HG03095 (cell line): ENCODE data around the gene FAM162B.
"Not testable (repeated sequence)": the region's sequence is repeated elsewhere in the genome, so short reads cannot be mapped to it uniquely, and the experiment has no call there.

Experiments
- ATAC-seq: cut with Tn5 transposase; IDR thresholded peaks from one replicate; pipeline ENCODE4 v1.9.1; 2021; ENCODE audit warnings: moderate library complexity; ENCODE audit not compliant: unreplicated experiment

The FAM162B gene

GRCh38 chr6:116764961-116765841 is at the start of gene FAM162B:
FAM162B (minus strand) TSS chr6:116765719; CDS start chr6:116765576, 143 bp downstream.
- no peak for ATAC-seq

DNA sequence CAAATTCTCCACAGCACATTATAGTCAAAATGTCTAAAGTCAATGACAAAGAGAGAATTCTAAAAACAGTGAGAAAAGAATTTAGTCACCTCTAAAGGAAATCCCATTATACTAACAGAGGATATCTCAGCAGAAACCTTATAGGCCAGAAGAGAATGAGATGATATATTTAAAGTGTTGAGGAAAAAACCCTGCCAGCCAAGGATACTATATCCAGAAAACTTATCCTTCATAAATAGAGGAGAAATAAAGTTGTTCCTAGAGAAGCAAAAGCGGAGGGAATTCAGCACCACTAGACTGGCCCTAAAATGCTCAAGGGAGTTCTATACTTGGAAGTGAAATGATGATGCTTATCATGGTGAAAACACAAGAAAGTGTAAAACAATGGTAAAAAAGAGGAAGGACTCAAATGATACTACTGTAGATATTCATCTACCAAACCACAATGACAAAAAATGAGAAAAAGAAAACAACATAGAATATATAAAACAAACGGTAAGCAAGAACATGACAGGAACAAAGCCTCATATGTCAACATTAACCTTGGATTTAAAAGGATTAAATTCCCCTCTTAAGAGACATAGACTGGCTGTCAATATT is 46.6 kb upstream of the FAM162B start:
- ATAC-seq, result no peak

- no peak for ATAC-seq
These were observed 36.5 kb upstream of the FAM162B start for GRCh38 chr6:116801971-116802370.

DNA sequence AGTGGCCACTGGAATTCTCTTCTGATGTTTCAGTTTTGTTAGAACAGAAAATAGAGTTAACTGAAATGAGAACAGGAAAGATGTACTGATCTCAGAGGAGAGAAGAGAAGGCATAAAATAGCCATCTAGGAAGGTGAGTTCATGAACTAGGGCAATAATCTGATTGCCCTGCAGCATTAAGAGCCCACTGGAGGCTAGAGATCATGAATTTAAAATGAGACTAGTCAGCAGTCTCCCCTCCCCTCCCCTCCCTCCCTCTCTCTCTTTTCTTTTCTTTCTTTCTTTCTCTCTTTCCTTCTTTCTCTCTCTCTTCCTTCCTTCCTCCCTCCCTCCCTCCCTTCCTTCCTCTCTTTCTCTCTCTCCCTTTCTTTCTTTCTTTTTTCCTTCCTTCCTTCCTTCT is 34.4 kb upstream of the FAM162B start:
- ATAC-seq, result no peak

DNA sequence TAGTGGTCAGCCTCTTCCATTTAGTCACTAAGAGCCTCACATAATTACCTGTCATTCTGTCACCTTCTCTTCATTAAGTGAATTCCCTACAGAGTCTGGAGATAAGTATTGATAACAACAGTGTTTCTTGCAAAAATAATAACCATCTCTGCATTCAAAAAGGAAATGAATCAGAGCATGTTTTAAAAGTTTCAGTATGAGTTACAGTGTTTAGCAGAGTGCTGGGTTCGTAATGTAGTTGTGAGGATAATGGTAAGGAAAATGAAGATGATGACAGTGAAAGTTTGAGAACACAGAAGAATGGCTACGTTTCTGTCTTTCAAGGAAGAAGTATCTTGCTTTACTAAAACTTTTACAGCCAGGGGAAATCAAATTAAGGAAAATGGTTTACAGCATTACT is 32.1 kb upstream of the FAM162B start:
- ATAC-seq, result no peak

DNA sequence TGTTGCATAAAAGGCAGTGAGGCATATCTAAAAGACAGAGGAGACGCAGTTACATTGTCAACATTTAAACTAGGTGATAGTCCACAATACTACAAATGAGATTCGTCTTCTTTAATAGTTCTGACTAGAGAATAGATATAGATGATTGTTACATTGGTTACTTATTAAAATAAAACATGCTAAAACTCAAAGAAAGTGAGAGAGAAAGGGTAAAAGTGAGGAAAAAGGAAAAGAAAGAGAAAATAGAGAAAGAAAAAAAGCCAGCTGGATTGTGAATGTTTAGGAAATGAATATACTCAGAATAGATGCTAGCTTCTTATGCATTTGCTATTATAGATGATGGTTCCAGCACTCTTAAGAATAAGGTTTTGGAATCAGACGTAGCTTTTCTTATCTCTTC is 27.7 kb upstream of the FAM162B start:
- ATAC-seq, result no peak

- no peak for ATAC-seq
These were observed 18.3 kb upstream of the FAM162B start for GRCh38 chr6:116783852-116784251.

- no peak for ATAC-seq
These were observed 14.2 kb upstream of the FAM162B start for GRCh38 chr6:116779573-116780164.

DNA sequence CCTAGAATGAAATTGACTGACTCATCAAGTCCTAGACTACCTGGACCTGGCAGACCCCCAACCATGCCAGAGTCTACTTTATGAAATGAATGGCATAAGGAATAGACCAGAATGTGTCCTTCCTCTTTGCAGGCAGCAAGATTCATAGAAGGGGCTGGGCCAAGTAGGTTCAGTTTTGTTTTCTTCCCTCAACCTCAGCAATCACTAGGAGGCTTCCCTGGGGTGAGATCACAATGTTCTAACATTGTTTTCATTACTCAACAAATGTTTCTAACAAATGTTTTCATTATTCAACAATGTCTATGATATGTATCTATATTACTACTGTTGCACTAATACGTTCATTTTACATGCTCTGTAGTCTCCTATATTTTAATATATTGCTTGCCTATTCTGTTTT is 8.4 kb upstream of the FAM162B start:
- no peak for ATAC-seq

GRCh38 chr6:116772450-116772849 is 6.9 kb upstream of the FAM162B start:
- ATAC-seq, result no peak

DNA sequence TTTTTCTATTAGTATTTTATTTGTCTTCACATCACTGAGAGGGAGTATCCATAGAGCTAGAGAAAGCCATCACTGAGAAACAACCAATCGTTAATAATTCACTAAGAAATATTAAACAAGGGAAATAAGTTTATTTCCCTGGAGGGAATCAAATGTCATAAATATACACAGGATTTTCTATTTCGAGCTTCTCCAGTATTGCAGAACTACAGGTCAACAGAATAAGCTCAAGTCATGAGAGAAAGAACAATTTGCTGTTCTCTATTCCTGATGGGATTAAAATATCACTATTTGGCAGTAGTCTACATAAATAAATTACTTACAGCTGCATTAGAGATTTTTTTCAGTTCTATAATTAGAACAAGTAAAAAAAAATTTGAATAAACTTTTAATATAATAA is 2.2 kb upstream of the FAM162B start:
- no peak for ATAC-seq

DNA sequence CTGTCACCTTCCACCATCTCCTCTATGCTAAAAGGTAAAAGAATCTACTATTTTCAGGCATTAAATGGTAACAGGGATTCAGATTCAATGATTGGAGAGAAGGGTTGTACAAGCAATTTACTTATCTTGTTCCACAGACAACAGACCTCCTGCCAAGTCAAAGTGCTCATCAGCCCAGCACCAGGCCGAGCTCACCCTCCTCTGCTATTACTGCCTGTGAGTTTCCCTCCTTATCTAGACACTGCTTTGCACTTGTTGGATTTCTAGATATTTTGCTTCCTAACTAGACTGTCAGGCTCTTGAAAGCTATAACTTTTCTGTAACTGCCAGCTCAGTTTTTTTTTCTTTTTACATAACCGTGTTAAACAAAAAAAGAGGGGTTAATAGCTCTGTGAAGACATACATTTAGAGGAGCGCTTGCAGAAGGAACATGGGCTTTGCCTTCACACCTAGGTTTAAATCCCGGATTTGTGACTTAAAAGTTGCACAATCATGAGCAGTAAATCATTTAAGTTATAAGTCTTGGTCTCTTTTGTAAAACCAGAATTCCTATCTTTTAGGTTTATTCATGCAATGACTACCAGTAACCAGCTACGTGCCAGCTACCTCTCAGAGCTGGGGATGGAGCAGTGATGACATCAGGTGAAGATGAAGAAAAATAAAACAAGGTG is 1.1 kb upstream of the FAM162B start:
- no peak for ATAC-seq

- ATAC-seq, result no peak
These were observed 924 bp downstream of the FAM162B start for GRCh38 chr6:116764629-116764960.

DNA sequence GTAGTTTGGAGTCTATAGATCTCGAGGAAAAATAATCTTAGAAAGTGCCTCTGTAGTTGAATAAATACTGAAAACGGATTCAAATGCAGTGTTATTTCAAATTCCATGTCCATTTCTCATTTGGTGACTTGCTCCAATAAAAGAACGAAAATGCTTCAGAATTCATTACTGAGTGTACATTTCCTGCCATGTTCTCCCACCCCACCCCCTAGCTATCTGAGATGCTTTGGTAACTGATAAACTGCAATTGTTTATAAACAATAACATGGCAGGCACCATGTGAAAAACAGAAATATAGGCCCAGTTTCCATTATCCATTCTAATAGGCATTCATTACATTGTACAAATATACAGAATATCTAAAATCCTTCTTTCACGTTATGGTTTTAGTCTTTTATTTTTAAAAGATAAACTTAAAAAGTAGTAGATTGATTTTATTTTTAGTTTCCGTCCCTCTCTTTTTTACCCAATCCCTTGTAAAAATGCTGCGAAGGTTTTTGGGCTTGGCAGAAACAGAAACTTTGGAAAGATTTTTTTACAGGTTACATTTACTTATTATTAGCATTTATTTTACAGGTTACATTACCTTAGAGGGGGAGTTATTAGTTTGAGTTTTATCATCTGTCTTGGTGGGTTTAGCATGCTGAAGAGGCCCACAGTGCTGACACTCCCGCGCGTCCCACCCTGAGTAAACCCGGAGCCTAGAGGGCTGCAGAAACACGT is 1.5 kb downstream of the FAM162B start:
- ATAC-seq, result no peak

DNA sequence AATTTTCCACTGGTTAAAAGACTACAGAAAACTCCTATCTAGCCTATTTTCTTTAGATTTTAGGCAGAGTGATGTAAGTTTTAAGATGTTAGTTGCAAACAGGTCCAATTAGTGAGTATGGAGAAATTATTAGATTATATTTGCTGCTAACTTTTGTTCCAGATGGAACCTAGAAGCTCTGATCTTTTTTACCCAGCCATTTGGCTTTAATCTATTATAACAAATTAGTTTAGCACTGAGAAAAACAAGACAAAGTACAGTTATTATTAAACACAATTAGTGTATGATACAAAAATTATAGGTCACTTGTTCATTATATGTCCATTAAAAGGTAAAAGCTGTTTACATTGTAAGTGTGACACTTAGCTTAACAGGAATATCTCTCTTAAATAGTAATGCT is 2.5 kb downstream of the FAM162B start:
- no peak for ATAC-seq

DNA sequence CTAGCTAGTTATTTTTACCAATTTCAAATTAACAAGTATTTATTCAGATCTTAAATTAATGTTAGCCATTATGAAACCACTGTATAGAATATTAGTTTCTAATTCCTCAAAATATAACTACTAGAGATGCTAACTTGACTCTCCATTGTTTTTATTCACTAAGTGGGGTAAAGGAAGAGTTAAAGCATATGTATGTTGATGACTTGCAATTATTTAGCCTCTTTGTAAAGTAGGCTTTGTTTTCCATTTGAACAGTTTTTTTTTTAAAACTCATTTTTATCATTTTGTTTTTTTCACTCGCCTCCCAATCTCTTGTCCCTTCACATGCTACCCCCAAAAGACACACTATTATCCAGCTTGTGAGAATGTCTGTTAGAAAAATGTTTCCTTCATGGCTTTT is 3.3 kb downstream of the FAM162B start:
- no peak for ATAC-seq

DNA sequence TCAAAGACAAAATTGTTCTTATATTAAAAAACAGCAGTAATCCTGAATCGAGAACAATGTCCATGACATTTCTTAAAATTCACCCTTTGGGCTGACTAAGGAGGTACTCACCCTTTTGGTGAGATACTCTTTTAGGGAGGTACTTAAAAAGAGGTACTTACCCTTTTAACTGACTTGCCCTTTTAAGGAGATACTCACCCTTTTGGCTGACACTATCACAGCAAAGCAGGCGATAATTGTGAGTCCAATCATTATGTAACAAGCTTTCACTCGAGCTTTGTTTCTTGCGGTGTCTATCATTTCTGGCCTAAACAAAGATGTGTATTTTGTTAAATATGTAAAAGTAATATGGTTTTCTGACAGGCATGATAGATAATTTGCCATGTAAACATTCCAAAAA is 3.7 kb downstream of the FAM162B start:
- no peak for ATAC-seq

- no peak for ATAC-seq
These were observed 20.3 kb downstream of the FAM162B start for GRCh38 chr6:116745176-116745575.

GRCh38 chr6:116741571-116741970 is 23.9 kb downstream of the FAM162B start:
- no peak for ATAC-seq

DNA sequence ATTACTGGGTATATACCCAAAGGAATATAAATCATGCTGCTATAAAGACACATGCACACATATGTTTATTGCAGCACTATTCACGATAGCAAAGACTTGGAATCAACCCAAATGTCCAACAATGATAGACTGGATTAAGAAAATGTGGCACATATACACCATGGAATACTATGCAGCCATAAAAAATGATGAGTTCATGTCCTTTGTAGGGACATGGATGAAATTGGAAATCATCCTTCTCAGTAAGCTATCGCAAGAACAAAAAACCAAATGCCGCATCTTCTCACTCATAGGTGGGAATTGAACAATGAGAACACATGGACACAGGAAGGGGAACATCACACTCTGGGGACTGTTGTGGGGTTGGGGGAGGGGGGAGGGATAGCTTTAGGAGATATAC is 25.0 kb downstream of the FAM162B start:
- ATAC-seq, result not testable (repeated sequence)

- no peak for ATAC-seq
These were observed 28.5 kb downstream of the FAM162B start for GRCh38 chr6:116737004-116737403.
